Endothelial cell of umbilical vein (primary cell): ENCODE data around the gene GSK3A.

ENCODE experiments used
- EZH2 ChIP-seq: IDR thresholded peaks from 2 replicates; pipeline ENCODE4 v1.6.1; 2012; ENCODE audit warnings: borderline replicate concordance, low read depth, mild to moderate bottlenecking, moderate library complexity, low read length, inconsistent platforms; ENCODE audit not compliant: severe bottlenecking
- MYC ChIP-seq: IDR thresholded peaks from one replicate; pipeline ENCODE4 v1.6.1; 2011; ENCODE audit warnings: mild to moderate bottlenecking, low read depth, low read length
- POLR2A ChIP-seq: IDR thresholded peaks from 2 replicates; pipeline ENCODE4 v1.6.1; 2012; ENCODE audit warnings: low read depth, mild to moderate bottlenecking, control low read depth, low read length
- POLR2AphosphoS5 ChIP-seq: IDR thresholded peaks from 2 replicates; pipeline ENCODE4 v1.6.1; 2012; ENCODE audit warnings: low read depth, mild to moderate bottlenecking, control low read depth, low read length, moderate library complexity; ENCODE audit not compliant: insufficient read depth
- TF ChIP-seq, protein P1 (sequence below), 2 donors: IDR thresholded peaks; 1 replicate in 1 of 2; 2 replicates in 1 of 2; pipeline ENCODE4 v1.5.1; 2011; ENCODE audit warnings: low read length in 2 of 2, mild to moderate bottlenecking in 2 of 2, moderate library complexity in 2 of 2, control low read depth in 1 of 2, inconsistent platforms in 1 of 2, low read depth in 1 of 2; ENCODE audit not compliant: insufficient read depth in 1 of 2; ENCODE audit errors: extremely low read depth in 1 of 2
- TF ChIP-seq, protein P2 (sequence below): IDR thresholded peaks from 2 replicates; pipeline ENCODE4 v1.6.1; 2011; ENCODE audit not compliant: insufficient read depth, insufficient read length

DNA sequence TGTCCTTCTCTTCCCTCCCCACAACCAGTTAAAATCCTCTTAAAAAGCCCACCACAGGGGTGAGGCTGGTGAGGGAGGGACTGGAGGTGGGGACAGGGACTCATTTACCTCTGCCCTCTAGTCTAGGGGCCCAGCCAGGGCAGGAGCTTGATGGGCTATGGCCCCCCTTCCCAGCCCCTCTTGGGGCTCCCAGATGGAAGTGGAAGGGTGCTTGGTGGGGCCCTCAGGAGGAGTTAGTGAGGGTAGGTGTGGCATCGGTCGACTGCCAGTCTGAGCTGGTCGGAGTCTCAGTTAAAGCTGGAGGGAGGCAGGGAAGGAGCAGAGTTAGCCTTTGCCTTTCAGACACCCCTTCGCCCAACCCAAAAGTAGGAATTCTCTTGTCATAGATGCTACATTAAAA lies 11.8 kb downstream of the GSK3A start:
- TF ChIP-seq, protein P1, sequence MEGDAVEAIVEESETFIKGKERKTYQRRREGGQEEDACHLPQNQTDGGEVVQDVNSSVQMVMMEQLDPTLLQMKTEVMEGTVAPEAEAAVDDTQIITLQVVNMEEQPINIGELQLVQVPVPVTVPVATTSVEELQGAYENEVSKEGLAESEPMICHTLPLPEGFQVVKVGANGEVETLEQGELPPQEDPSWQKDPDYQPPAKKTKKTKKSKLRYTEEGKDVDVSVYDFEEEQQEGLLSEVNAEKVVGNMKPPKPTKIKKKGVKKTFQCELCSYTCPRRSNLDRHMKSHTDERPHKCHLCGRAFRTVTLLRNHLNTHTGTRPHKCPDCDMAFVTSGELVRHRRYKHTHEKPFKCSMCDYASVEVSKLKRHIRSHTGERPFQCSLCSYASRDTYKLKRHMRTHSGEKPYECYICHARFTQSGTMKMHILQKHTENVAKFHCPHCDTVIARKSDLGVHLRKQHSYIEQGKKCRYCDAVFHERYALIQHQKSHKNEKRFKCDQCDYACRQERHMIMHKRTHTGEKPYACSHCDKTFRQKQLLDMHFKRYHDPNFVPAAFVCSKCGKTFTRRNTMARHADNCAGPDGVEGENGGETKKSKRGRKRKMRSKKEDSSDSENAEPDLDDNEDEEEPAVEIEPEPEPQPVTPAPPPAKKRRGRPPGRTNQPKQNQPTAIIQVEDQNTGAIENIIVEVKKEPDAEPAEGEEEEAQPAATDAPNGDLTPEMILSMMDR (IDR thresholded peaks at IDR 0.05; ENCODE audit: extremely low read depth in 1 of 2, insufficient read depth in 1 of 2, low read depth in 1 of 2, low read length in 2 of 2): no peak
- TF ChIP-seq POLR2A: no peak
- no peak for TF ChIP-seq POLR2AphosphoS5
- TF ChIP-seq EZH2: no peak
- TF ChIP-seq, protein P2, sequence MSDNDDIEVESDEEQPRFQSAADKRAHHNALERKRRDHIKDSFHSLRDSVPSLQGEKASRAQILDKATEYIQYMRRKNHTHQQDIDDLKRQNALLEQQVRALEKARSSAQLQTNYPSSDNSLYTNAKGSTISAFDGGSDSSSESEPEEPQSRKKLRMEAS: no peak
- no peak for TF ChIP-seq MYC
